ENCODE results near the gene LEKR1. TPM values are rescaled to one million over a fixed set of nuclear protein-coding genes. Genes with fewer than 3 reads are reported as not detected.

Gene LEKR1
- total and polyA plus RNA-seq, 7 donors, result 0.12 to 0.79 (median 0.32) TPM; not detected in 2

- Histone ChIP-seq H3K36me3 (ENCODE audit: insufficient read depth in 1 of 2, low read depth in 1 of 2) (no peaks in the 10 kb centered on the region), H3K9me3 (no peaks in the 10 kb centered on the region), H3K4me1 (no peaks in the 10 kb centered on the region), H3K4me3 (no peak overlapping the region), H3K27me3 (ENCODE audit: insufficient read depth in 3 of 3, low read length in 2 of 3) (no peaks in the 10 kb centered on the region), H3K27ac (no peak overlapping the region)
- TF ChIP-seq CTCF (IDR thresholded peaks at IDR 0.05), result no peak
- intact Hi-C loops (cut with DNase I), result loop anchor here in 1 of 2 donors (10.0 kb wide), 1 partner anchor 921 kb away; no protein-coding TSS in a partner anchor
- DNase-seq (no peak), ATAC-seq (peak; percentile 30 to 75 (median 56))
- WGBS, 3 donors, result 26 to 35% (median 29%) methylated on average over 7 of the region's 7 CpGs
These were observed 249.7 kb downstream of the LEKR1 start for GRCh38 chr3:157075693-157076420.

GRCh38 chr3:157077565-157077991, 251.4 kb downstream of the LEKR1 start:
- peak in 1 of 2 donors; percentile 56 for DNase-seq
- no peaks in the 10 kb centered on the region for H3K36me3 ChIP-seq (ENCODE audit: insufficient read depth in 1 of 2, low read depth in 1 of 2)
- H3K9me3 ChIP-seq, result no peaks in the 10 kb centered on the region
- peaks cover 7% of the 10 kb centered on the region for H3K4me1 ChIP-seq
- intact Hi-C loops (cut with DNase I), result loop anchor here in 1 of 2 donors (10.0 kb wide), 1 partner anchor 923 kb away; no protein-coding TSS in a partner anchor
- ATAC-seq, result no peak
- whole genome bisulfite sequencing, 3 donors, result 29 to 44% (median 38%) methylated on average over 4 of the region's 4 CpGs
- peak overlapping the region; percentile 30 for H3K27ac ChIP-seq
- TF ChIP-seq CTCF (IDR thresholded peaks at IDR 0.05), result no peak
- no peak overlapping the region for H3K4me3 ChIP-seq
- no peaks in the 10 kb centered on the region for H3K27me3 ChIP-seq (ENCODE audit: insufficient read depth in 3 of 3, low read length in 2 of 3)

GRCh38 chr3:157078131-157078810, 252.1 kb downstream of the LEKR1 start:
- ATAC-seq, result no peak
- H3K27ac ChIP-seq, result peak overlapping the region; percentile 30

GRCh38 chr3:157078811-157079185, 252.6 kb downstream of the LEKR1 start:
- intact Hi-C loops (cut with DNase I), result loop anchor here in 1 of 2 donors (10.0 kb wide), 1 partner anchor 924 kb away; no protein-coding TSS in a partner anchor
- DNase-seq (no peak), ATAC-seq (no peak)
- peaks cover 7% of the 10 kb centered on the region for H3K4me1 ChIP-seq
- no peaks in the 10 kb centered on the region for H3K9me3 ChIP-seq
- H3K27ac ChIP-seq, result no peak overlapping the region
- H3K27me3 ChIP-seq (ENCODE audit: insufficient read depth in 3 of 3, low read length in 2 of 3), result no peaks in the 10 kb centered on the region
- no peaks in the 10 kb centered on the region for H3K36me3 ChIP-seq (ENCODE audit: insufficient read depth in 1 of 2, low read depth in 1 of 2)
- no peak for TF ChIP-seq CTCF (IDR thresholded peaks at IDR 0.05)
- H3K4me3 ChIP-seq, result no peak overlapping the region
- WGBS, 3 donors, result 71 to 100% (median 100%) methylated on average over 2 of the region's 2 CpGs

More at GRCh38 chr3:157078131-157078810, 252.1 kb downstream of the LEKR1 start:
- H3K27me3 ChIP-seq (ENCODE audit: insufficient read depth in 3 of 3, low read length in 2 of 3), result no peaks in the 10 kb centered on the region
- TF ChIP-seq CTCF (IDR thresholded peaks at IDR 0.05), result no peak
- H3K9me3 ChIP-seq, result no peaks in the 10 kb centered on the region
- WGBS, 3 donors, result 62 to 71% (median 66%) methylated on average over 5 of the region's 5 CpGs
- H3K36me3 ChIP-seq (ENCODE audit: insufficient read depth in 1 of 2, low read depth in 1 of 2), result no peaks in the 10 kb centered on the region
- DNase-seq, result no peak
- peaks cover 7% of the 10 kb centered on the region for H3K4me1 ChIP-seq
- no peak overlapping the region for H3K4me3 ChIP-seq
- intact Hi-C loops (cut with DNase I), result loop anchor here in 1 of 2 donors (10.0 kb wide), 1 partner anchor 923 kb away; no protein-coding TSS in a partner anchor

Measured in psoas muscle (tissue), 8 donors.